Endothelial cell of umbilical vein (primary cell): ENCODE results near the gene MINPP1. TPM values are rescaled to one million over a fixed set of nuclear protein-coding genes. Genes with fewer than 3 reads are reported as not detected.
"Not testable (repeated sequence)": the region's sequence is repeated elsewhere in the genome, so short reads cannot be mapped to it uniquely, and the experiment has no call there.

Experiments used
- BruUV-seq: library from RNA; stranded (reverse); fragments of 400-500 nt; replicated peaks from 2 replicates; lab custom pipeline; 2021; lab: Mats Ljungman, UMichigan
- CTCF ChIA-PET: fragments of 300-600, 350-600 bp; sonication (Branson Sonifier 250); formaldehyde crosslinking; loops from one replicate; lab custom pipeline; 2021; ENCODE audit warnings: antibody characterized with exemption, inconsistent platforms; lab: Charles Lee
- POLR2A ChIA-PET: fragments of 300-600, 350-600 bp; sonication (Branson Sonifier 250); formaldehyde crosslinking; loops from one replicate; lab custom pipeline; 2021; ENCODE audit warnings: antibody characterized with exemption, inconsistent platforms; lab: Charles Lee
- DNase-seq: peaks from one replicate; pipeline ENCODE4 v3.0.0-alpha.2; 2011; ENCODE audit warnings: low read depth, low spot score
- FAIRE-seq: peaks from 2 replicates; lab custom pipeline; 2011; peaks lifted over from hg19 to GRCh38; lab: Jason Lieb, UNC
- H2AFZ ChIP-seq: 2 replicates; pipeline ENCODE4 v1.6.0; 2012; ENCODE audit warnings: low read depth, low read length, control low read depth, inconsistent platforms
- H3K27ac ChIP-seq: 2 replicates; pipeline ENCODE4 v1.5.1; 2011; ENCODE audit warnings: low read depth, mild to moderate bottlenecking, control low read depth, low read length, moderate library complexity; ENCODE audit not compliant: insufficient read depth
- H3K27me3 ChIP-seq, 2 experiments: 2 replicates each; pipeline versions ENCODE4 v1.6.0 to v1.6.1; 2011; ENCODE audit warnings: low read length in 2 of 2, mixed read lengths in 1 of 2; ENCODE audit not compliant: control insufficient read depth in 2 of 2, insufficient read depth in 2 of 2
- H3K36me3 ChIP-seq, 2 experiments: 2 replicates in 1 of 2; 3 replicates in 1 of 2; pipeline ENCODE4 v1.5.1; 2011; ENCODE audit warnings: low read length in 2 of 2, mild to moderate bottlenecking in 1 of 2, moderate library complexity in 1 of 2; ENCODE audit not compliant: control insufficient read depth in 2 of 2, insufficient read depth in 2 of 2; ENCODE audit errors: extremely low read depth in 1 of 2
- H3K4me1 ChIP-seq: 3 replicates; pipeline ENCODE4 v1.5.1; 2011; ENCODE audit warnings: mild to moderate bottlenecking, low read length; ENCODE audit not compliant: control insufficient read depth, insufficient read depth; ENCODE audit errors: extremely low read depth
- H3K4me2 ChIP-seq: 2 replicates; pipeline ENCODE4 v1.6.1; 2011; ENCODE audit warnings: low read length, control low read depth, mixed read lengths; ENCODE audit not compliant: insufficient read depth
- H3K4me3 ChIP-seq, 3 experiments: fragments of 200-600 bp in 1 of 3; sonication (generic), shearing (Covaris generic) in 1 of 3; replicated peaks in 1 of 3; 2 replicates each; pipeline ENCODE4 v1.5.1; 2011 to 2016; ENCODE audit warnings: control low read depth in 3 of 3, low read length in 3 of 3, mild to moderate bottlenecking in 2 of 3, inconsistent platforms in 1 of 3, low read depth in 1 of 3, moderate library complexity in 1 of 3; ENCODE audit not compliant: insufficient read depth in 1 of 3
- H3K79me2 ChIP-seq: 2 replicates; pipeline ENCODE4 v1.6.0; 2012; ENCODE audit warnings: low read length, inconsistent platforms; ENCODE audit not compliant: control insufficient read depth, insufficient read depth
- H3K9ac ChIP-seq: replicated peaks from 2 replicates; pipeline ENCODE3; 2011; ENCODE audit warnings: low read length, control low read depth; ENCODE audit not compliant: insufficient read depth; ENCODE audit errors: extremely low read depth
- H3K9me1 ChIP-seq: replicated peaks from 3 replicates; pipeline ENCODE4 v1.6.0; 2011; ENCODE audit warnings: mild to moderate bottlenecking, low read length; ENCODE audit not compliant: control insufficient read depth, insufficient read depth; ENCODE audit errors: extremely low read depth
- H3K9me3 ChIP-seq: replicated peaks from 2 replicates; pipeline ENCODE4 v1.5.1; 2012; ENCODE audit warnings: low read length, inconsistent platforms; ENCODE audit not compliant: control insufficient read depth, insufficient read depth
- H4K20me1 ChIP-seq: replicated peaks from 2 replicates; pipeline ENCODE3; 2011; ENCODE audit warnings: mild to moderate bottlenecking, low read length; ENCODE audit not compliant: control insufficient read depth, insufficient read depth; ENCODE audit errors: extremely low read depth
- dilution Hi-C: fragments of 300-500 bp; cut with MboI; formaldehyde crosslinking; loops from one replicate; pipeline ENCODE4 v1.15.0; 2019; ENCODE audit warnings: low sequenced_read_pairs; ENCODE audit not compliant: extremely low pct_ligation_motif_present
- intact Hi-C: fragments of 100-400 bp; cut with micrococcal nuclease; formaldehyde crosslinking; loops from one replicate; pipeline ENCODE4 v1.10.0; 2022
- polyA plus RNA-seq, 4 experiments: library from polyadenylated mRNA; depleted of rRNA in 3 of 4; stranded (reverse) in 3 of 4; unstranded in 1 of 4; fragments of >200 nt; gene quantifications; 2 replicates each; pipeline versions ENCODE4 v1.2.1 to v1.2.3, GENCODE V29; 2011 to 2012; ENCODE audit warnings: missing spikeins in 1 of 4
- total RNA-seq: library from RNA; stranded (reverse); gene quantifications from 2 replicates; pipeline ENCODE4 v1.2.3, GENCODE V29; 2021

MINPP1 gene
- total and polyA plus RNA-seq, 2 donors (not counting 3 experiments of a cell fraction or from before 2014, with no cell fraction given): 11.7 to 23.8 TPM

- H3K36me3 ChIP-seq, H3K9me3 ChIP-seq, DNase-seq, H3K79me2 ChIP-seq, POLR2A ChIA-PET, H2AFZ ChIP-seq, H3K9me1 ChIP-seq, BruUV-seq, H3K27ac ChIP-seq, H4K20me1 ChIP-seq, dilution Hi-C loops, H3K4me1 ChIP-seq, H3K9ac ChIP-seq, H3K27me3 ChIP-seq, H3K4me3 ChIP-seq, CTCF ChIA-PET, FAIRE-seq, H3K4me2 ChIP-seq, intact Hi-C loops: not testable (repeated sequence)
Observed at GRCh38 chr10:87461751-87462150, 42.9 kb upstream of the MINPP1 start.

- FAIRE-seq, H3K9me1 ChIP-seq, H2AFZ ChIP-seq, H3K27ac ChIP-seq, H3K4me3 ChIP-seq, H3K79me2 ChIP-seq, H3K27me3 ChIP-seq, POLR2A ChIA-PET, H3K4me1 ChIP-seq, H3K4me2 ChIP-seq, dilution Hi-C loops, CTCF ChIA-PET, intact Hi-C loops, DNase-seq, H3K9me3 ChIP-seq, H3K36me3 ChIP-seq, BruUV-seq, H4K20me1 ChIP-seq, H3K9ac ChIP-seq: not testable (repeated sequence)
Observed at GRCh38 chr10:87466849-87467248, 37.8 kb upstream of the MINPP1 start.

GRCh38 chr10:87488733-87489132, 16.0 kb upstream of the MINPP1 start:
- H3K9me1 ChIP-seq, POLR2A ChIA-PET, H3K4me2 ChIP-seq, intact Hi-C loops, H2AFZ ChIP-seq, H4K20me1 ChIP-seq, H3K79me2 ChIP-seq, H3K9me3 ChIP-seq, H3K27me3 ChIP-seq, H3K4me1 ChIP-seq, H3K36me3 ChIP-seq, DNase-seq, H3K27ac ChIP-seq, H3K4me3 ChIP-seq, FAIRE-seq, BruUV-seq, H3K9ac ChIP-seq, dilution Hi-C loops: not testable (repeated sequence)
- CTCF ChIA-PET: interaction anchor here (0.7 kb wide), 1 partner anchor 16 kb away, joined by 5 read pairs; the partner anchor contains the start of gene MINPP1

- H3K9me3 ChIP-seq, POLR2A ChIA-PET, dilution Hi-C loops, CTCF ChIA-PET, H3K27me3 ChIP-seq, H3K9me1 ChIP-seq, H3K4me3 ChIP-seq, H2AFZ ChIP-seq, H3K27ac ChIP-seq, BruUV-seq, H3K79me2 ChIP-seq, H3K4me2 ChIP-seq, intact Hi-C loops, H3K4me1 ChIP-seq, DNase-seq, FAIRE-seq, H3K9ac ChIP-seq, H3K36me3 ChIP-seq, H4K20me1 ChIP-seq: not testable (repeated sequence)
Observed at GRCh38 chr10:87490285-87490684, 14.4 kb upstream of the MINPP1 start.
